ENCODE data around the gene NOX3.

- no peak for TF ChIP-seq CTCF (conservative IDR thresholded peaks at IDR 0.05; ENCODE audit: low read depth in 2 of 2)
- no peak for TF ChIP-seq JUNB (IDR thresholded peaks at IDR 0.05; ENCODE audit: unreplicated experiment)
- no peak for TF ChIP-seq EZH2phosphoT487 (IDR thresholded peaks at IDR 0.05; ENCODE audit: unreplicated experiment)
- TF ChIP-seq EZH2 (IDR thresholded peaks at IDR 0.05; ENCODE audit: low read depth, unreplicated experiment): no peak
- no peak for TF ChIP-seq REST (IDR thresholded peaks at IDR 0.05; ENCODE audit: unreplicated experiment)
- TF ChIP-seq NANOG (IDR thresholded peaks at IDR 0.05; ENCODE audit: borderline replicate concordance): no peak
- TF ChIP-seq POLR2AphosphoS5 (IDR thresholded peaks at IDR 0.05; ENCODE audit: low read depth): no peak
- TF ChIP-seq ZNF114 (CRISPR knock-in tag; IDR thresholded peaks at IDR 0.05): no peak
Observed at GRCh38 chr6:155366325-155366724, 89.3 kb downstream of the NOX3 start.
